HCT116 (cell line): ENCODE measurements around the gene C15orf62.

ENCODE experiments used
- EZH2 ChIP-seq: fragments of 200-600 bp; sonication (generic); IDR thresholded peaks from 2 replicates; pipeline ENCODE4 v1.6.1; 2017; ENCODE audit warnings: antibody characterized with exemption, mixed run types
- EZH2phosphoT487 ChIP-seq: fragments of 200-600 bp; IDR thresholded peaks from 2 replicates; pipeline ENCODE4 v1.6.1; 2018; ENCODE audit warnings: antibody characterized with exemption, borderline replicate concordance
- JUND ChIP-seq: IDR thresholded peaks from 2 replicates; pipeline ENCODE4 v1.6.1; 2012
- POLR2A ChIP-seq: IDR thresholded peaks from 2 replicates; pipeline ENCODE4 v1.7.0; 2011; ENCODE audit warnings: borderline replicate concordance; ENCODE audit not compliant: insufficient read depth, insufficient read length; ENCODE audit errors: extremely low read depth
- POLR2AphosphoS5 ChIP-seq: IDR thresholded peaks from 2 replicates; pipeline ENCODE4 v1.6.1; 2011; ENCODE audit warnings: mild to moderate bottlenecking, low read depth, low read length, moderate library complexity
- RAD21 ChIP-seq: IDR thresholded peaks from 2 replicates; pipeline ENCODE4 v1.6.1; 2012; ENCODE audit warnings: low read depth, mild to moderate bottlenecking
- SIN3A ChIP-seq: IDR thresholded peaks from 2 replicates; pipeline ENCODE4 v1.6.1; 2012; ENCODE audit warnings: low read depth
- TCF7L2 ChIP-seq: IDR thresholded peaks from 2 replicates; pipeline ENCODE4 v1.7.0; 2011; ENCODE audit warnings: borderline replicate concordance, inconsistent platforms; ENCODE audit not compliant: insufficient read depth, insufficient read length; ENCODE audit errors: extremely low read depth
- YY1 ChIP-seq: IDR thresholded peaks from 2 replicates; pipeline ENCODE4 v1.6.1; 2011; ENCODE audit warnings: low read length, low read depth, moderate library complexity, mild to moderate bottlenecking; ENCODE audit not compliant: insufficient replicate concordance; ENCODE audit errors: extremely low read depth
- ZNF274 ChIP-seq: fragments of 200-500 bp; sonication (Bioruptor generic); IDR thresholded peaks from 2 replicates; pipeline ENCODE4 v1.6.1; 2014; ENCODE audit warnings: mild to moderate bottlenecking, low read depth, low read length, inconsistent platforms
- TF ChIP-seq, protein P1 (sequence below), 3 experiments: fragments of 200-600 bp in 1 of 3; sonication (generic) in 1 of 3; IDR thresholded peaks in 2 of 3; conservative IDR thresholded peaks in 1 of 3; 2 replicates each; pipeline ENCODE4 v1.5.1; 2012 to 2017; ENCODE audit warnings: low read depth in 2 of 3, low read length in 2 of 3, antibody characterized with exemption in 1 of 3, borderline replicate concordance in 1 of 3, control low read depth in 1 of 3, mild to moderate bottlenecking in 1 of 3, mixed read lengths in 1 of 3, mixed run types in 1 of 3, moderate library complexity in 1 of 3; ENCODE audit not compliant: insufficient read depth in 1 of 3
- TF ChIP-seq, protein P2 (sequence below): IDR thresholded peaks from 2 replicates; pipeline ENCODE4 v1.6.1; 2012
- TF ChIP-seq, protein P3 (sequence below): IDR thresholded peaks from 2 replicates; pipeline ENCODE4 v1.6.1; 2012; ENCODE audit warnings: low read depth

DNA sequence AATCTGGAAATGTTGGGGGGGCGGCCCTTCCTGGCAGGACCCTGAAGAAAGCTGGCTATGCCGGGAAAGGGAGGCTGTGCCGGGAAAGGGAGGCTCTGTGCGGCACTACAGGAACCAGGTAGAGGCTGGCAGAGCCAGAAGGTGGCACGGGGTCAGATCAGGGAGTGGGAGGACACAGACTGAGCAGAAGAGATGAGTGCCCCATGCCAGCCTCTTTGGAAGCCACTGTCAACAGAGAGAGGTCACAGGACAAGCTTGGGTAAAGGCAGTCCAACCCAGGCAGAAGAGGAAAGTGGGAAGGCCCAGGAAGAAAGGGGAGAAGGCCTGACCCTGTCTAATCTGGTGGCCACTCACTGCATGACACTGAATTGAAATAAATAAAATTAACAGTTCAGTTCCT lies 1.5 kb downstream of the C15orf62 start:
- TF ChIP-seq YY1 (no peak), POLR2A (no peak), TCF7L2 (no peak), POLR2AphosphoS5 (no peak), EZH2 (no peak), RAD21 (no peak), SIN3A (no peak), JUND (no peak), ZNF274 (no peak), EZH2phosphoT487 (no peak)
- TF ChIP-seq, protein P1, sequence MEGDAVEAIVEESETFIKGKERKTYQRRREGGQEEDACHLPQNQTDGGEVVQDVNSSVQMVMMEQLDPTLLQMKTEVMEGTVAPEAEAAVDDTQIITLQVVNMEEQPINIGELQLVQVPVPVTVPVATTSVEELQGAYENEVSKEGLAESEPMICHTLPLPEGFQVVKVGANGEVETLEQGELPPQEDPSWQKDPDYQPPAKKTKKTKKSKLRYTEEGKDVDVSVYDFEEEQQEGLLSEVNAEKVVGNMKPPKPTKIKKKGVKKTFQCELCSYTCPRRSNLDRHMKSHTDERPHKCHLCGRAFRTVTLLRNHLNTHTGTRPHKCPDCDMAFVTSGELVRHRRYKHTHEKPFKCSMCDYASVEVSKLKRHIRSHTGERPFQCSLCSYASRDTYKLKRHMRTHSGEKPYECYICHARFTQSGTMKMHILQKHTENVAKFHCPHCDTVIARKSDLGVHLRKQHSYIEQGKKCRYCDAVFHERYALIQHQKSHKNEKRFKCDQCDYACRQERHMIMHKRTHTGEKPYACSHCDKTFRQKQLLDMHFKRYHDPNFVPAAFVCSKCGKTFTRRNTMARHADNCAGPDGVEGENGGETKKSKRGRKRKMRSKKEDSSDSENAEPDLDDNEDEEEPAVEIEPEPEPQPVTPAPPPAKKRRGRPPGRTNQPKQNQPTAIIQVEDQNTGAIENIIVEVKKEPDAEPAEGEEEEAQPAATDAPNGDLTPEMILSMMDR (IDR thresholded peaks at IDR 0.05 in 2 of 3, conservative IDR thresholded peaks at IDR 0.05 in 1 of 3; ENCODE audit: borderline replicate concordance in 1 of 3, insufficient read depth in 1 of 3, low read depth in 2 of 3, low read length in 2 of 3), result no peak
- TF ChIP-seq, protein P2, sequence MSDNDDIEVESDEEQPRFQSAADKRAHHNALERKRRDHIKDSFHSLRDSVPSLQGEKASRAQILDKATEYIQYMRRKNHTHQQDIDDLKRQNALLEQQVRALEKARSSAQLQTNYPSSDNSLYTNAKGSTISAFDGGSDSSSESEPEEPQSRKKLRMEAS, result no peak
- TF ChIP-seq, protein P3, sequence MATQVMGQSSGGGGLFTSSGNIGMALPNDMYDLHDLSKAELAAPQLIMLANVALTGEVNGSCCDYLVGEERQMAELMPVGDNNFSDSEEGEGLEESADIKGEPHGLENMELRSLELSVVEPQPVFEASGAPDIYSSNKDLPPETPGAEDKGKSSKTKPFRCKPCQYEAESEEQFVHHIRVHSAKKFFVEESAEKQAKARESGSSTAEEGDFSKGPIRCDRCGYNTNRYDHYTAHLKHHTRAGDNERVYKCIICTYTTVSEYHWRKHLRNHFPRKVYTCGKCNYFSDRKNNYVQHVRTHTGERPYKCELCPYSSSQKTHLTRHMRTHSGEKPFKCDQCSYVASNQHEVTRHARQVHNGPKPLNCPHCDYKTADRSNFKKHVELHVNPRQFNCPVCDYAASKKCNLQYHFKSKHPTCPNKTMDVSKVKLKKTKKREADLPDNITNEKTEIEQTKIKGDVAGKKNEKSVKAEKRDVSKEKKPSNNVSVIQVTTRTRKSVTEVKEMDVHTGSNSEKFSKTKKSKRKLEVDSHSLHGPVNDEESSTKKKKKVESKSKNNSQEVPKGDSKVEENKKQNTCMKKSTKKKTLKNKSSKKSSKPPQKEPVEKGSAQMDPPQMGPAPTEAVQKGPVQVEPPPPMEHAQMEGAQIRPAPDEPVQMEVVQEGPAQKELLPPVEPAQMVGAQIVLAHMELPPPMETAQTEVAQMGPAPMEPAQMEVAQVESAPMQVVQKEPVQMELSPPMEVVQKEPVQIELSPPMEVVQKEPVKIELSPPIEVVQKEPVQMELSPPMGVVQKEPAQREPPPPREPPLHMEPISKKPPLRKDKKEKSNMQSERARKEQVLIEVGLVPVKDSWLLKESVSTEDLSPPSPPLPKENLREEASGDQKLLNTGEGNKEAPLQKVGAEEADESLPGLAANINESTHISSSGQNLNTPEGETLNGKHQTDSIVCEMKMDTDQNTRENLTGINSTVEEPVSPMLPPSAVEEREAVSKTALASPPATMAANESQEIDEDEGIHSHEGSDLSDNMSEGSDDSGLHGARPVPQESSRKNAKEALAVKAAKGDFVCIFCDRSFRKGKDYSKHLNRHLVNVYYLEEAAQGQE, result no peak
